HEK293 (cell line): ENCODE results near the gene R3HDM4.

Experiments
- EGR2 ChIP-seq: fragments of 450-650 bp; formaldehyde crosslinking; IDR thresholded peaks from 2 replicates; pipeline ENCODE4 v1.5.1; 2016; ENCODE audit warnings: low read depth, missing biosample characterization, missing genetic modification characterization
- GFI1B ChIP-seq: fragments of 450-650 bp; formaldehyde crosslinking; IDR thresholded peaks from 2 replicates; pipeline ENCODE4 v1.5.1; 2016; ENCODE audit warnings: missing biosample characterization, missing genetic modification characterization
- GLIS1 ChIP-seq: fragments of 450-650 bp; formaldehyde crosslinking; IDR thresholded peaks from 2 replicates; pipeline ENCODE4 v1.5.1; 2016; ENCODE audit warnings: missing biosample characterization, missing genetic modification characterization
- KLF1 ChIP-seq: fragments of 450-650 bp; formaldehyde crosslinking; IDR thresholded peaks from 2 replicates; pipeline ENCODE4 v1.5.1; 2016; ENCODE audit warnings: missing biosample characterization, missing genetic modification characterization
- MEIS1 ChIP-seq: sonication (generic); formaldehyde crosslinking; IDR thresholded peaks from 2 replicates; pipeline ENCODE4 v1.8.1; 2022; ENCODE audit warnings: missing genetic modification reagents, mild to moderate bottlenecking, borderline replicate concordance
- SCRT1 ChIP-seq: fragments of 450-650 bp; formaldehyde crosslinking; IDR thresholded peaks from 2 replicates; pipeline ENCODE4 v1.5.1; 2016; ENCODE audit warnings: missing biosample characterization, missing genetic modification characterization, borderline replicate concordance
- YY2 ChIP-seq: fragments of 450-650 bp; formaldehyde crosslinking; IDR thresholded peaks from 2 replicates; pipeline ENCODE4 v1.5.1; 2016; ENCODE audit warnings: missing biosample characterization, missing genetic modification characterization
- ZBTB20 ChIP-seq: fragments of 450-650 bp; formaldehyde crosslinking; IDR thresholded peaks from 2 replicates; pipeline ENCODE4 v1.5.1; 2016; ENCODE audit warnings: missing biosample characterization, missing genetic modification characterization
- ZFP41 ChIP-seq: fragments of 450-650 bp; formaldehyde crosslinking; IDR thresholded peaks from 2 replicates; pipeline ENCODE4 v1.5.1; 2016; ENCODE audit warnings: missing biosample characterization, missing genetic modification characterization, borderline replicate concordance
- ZNF138 ChIP-seq: fragments of 450-650 bp; formaldehyde crosslinking; IDR thresholded peaks from 2 replicates; pipeline ENCODE4 v1.5.1; 2016; ENCODE audit warnings: missing biosample characterization, missing genetic modification characterization, borderline replicate concordance
- ZNF146 ChIP-seq: fragments of 450-650 bp; formaldehyde crosslinking; IDR thresholded peaks from 2 replicates; pipeline ENCODE4 v1.5.1; 2016; ENCODE audit warnings: missing biosample characterization, missing genetic modification characterization
- ZNF169 ChIP-seq: fragments of 450-650 bp; formaldehyde crosslinking; IDR thresholded peaks from 2 replicates; pipeline ENCODE4 v1.5.1; 2016; ENCODE audit warnings: missing biosample characterization, missing genetic modification characterization
- ZNF175 ChIP-seq: fragments of 450-650 bp; formaldehyde crosslinking; IDR thresholded peaks from 2 replicates; pipeline ENCODE4 v1.5.1; 2016; ENCODE audit warnings: missing biosample characterization, missing genetic modification characterization
- ZNF184 ChIP-seq: fragments of 450-650 bp; IDR thresholded peaks from 2 replicates; pipeline ENCODE4 v1.5.1; 2018; ENCODE audit warnings: missing biosample characterization, mild to moderate bottlenecking, missing genetic modification characterization
- ZNF19 ChIP-seq: fragments of 450-650 bp; formaldehyde crosslinking; IDR thresholded peaks from 2 replicates; pipeline ENCODE4; 2016; ENCODE audit warnings: missing biosample characterization, missing genetic modification characterization, low read depth
- ZNF248 ChIP-seq: fragments of 450-650 bp; formaldehyde crosslinking; IDR thresholded peaks from 2 replicates; pipeline ENCODE4 v1.5.1; 2017; ENCODE audit warnings: missing biosample characterization, missing genetic modification characterization
- ZNF292 ChIP-seq: fragments of 450-650 bp; formaldehyde crosslinking; IDR thresholded peaks from 2 replicates; pipeline ENCODE4 v1.5.1; 2016; ENCODE audit warnings: low read depth, missing biosample characterization, missing genetic modification characterization, borderline replicate concordance
- ZNF311 ChIP-seq: fragments of 450-650 bp; formaldehyde crosslinking; IDR thresholded peaks from 2 replicates; pipeline ENCODE4 v1.5.1; 2017; ENCODE audit warnings: missing biosample characterization, missing genetic modification characterization, borderline replicate concordance
- ZNF473 ChIP-seq: fragments of 450-650 bp; formaldehyde crosslinking; IDR thresholded peaks from 2 replicates; pipeline ENCODE4 v1.5.1; 2017; ENCODE audit warnings: missing biosample characterization, missing genetic modification characterization
- ZNF514 ChIP-seq: fragments of 450-650 bp; formaldehyde crosslinking; IDR thresholded peaks from 2 replicates; pipeline ENCODE4 v1.5.1; 2016; ENCODE audit warnings: missing biosample characterization, missing genetic modification characterization
- ZNF558 ChIP-seq: fragments of 450-650 bp; formaldehyde crosslinking; IDR thresholded peaks from 2 replicates; pipeline ENCODE4 v1.5.1; 2016; ENCODE audit warnings: missing biosample characterization, missing genetic modification characterization
- ZNF624 ChIP-seq: fragments of 450-650 bp; formaldehyde crosslinking; IDR thresholded peaks from 2 replicates; pipeline ENCODE4 v1.5.1; 2017; ENCODE audit warnings: missing biosample characterization, missing genetic modification characterization
- ZNF660 ChIP-seq: fragments of 450-650 bp; IDR thresholded peaks from 2 replicates; pipeline ENCODE4 v1.5.1; 2018; ENCODE audit warnings: missing biosample characterization, mild to moderate bottlenecking, missing genetic modification characterization
- ZNF843 ChIP-seq: fragments of 450-650 bp; formaldehyde crosslinking; IDR thresholded peaks from 2 replicates; pipeline ENCODE4 v1.5.1; 2016; ENCODE audit warnings: missing biosample characterization, missing genetic modification characterization
- ZXDB ChIP-seq: fragments of 450-650 bp; formaldehyde crosslinking; IDR thresholded peaks from 2 replicates; pipeline ENCODE4 v1.5.1; 2016; ENCODE audit warnings: missing biosample characterization, missing genetic modification characterization
- TF ChIP-seq, protein P1 (sequence below): fragments of 450-650 bp; IDR thresholded peaks from 2 replicates; pipeline ENCODE4 v1.5.1; 2018; ENCODE audit warnings: missing biosample characterization, mild to moderate bottlenecking, missing genetic modification characterization
- TF ChIP-seq, protein P2 (sequence below): IDR thresholded peaks from 2 replicates; pipeline ENCODE4 v1.6.1; 2011; ENCODE audit warnings: mild to moderate bottlenecking, low read depth, low read length, borderline replicate concordance
- TF ChIP-seq, protein P3 (sequence below): fragments of 450-650 bp; formaldehyde crosslinking; IDR thresholded peaks from 2 replicates; pipeline ENCODE4 v1.5.1; 2016; ENCODE audit warnings: missing biosample characterization, missing genetic modification characterization
- TF ChIP-seq, protein P4 (sequence below): fragments of 450-650 bp; formaldehyde crosslinking; IDR thresholded peaks from 2 replicates; pipeline ENCODE4 v1.5.1; 2017; ENCODE audit warnings: missing biosample characterization, missing genetic modification characterization
- TF ChIP-seq, protein P5 (sequence below): fragments of 450-650 bp; formaldehyde crosslinking; IDR thresholded peaks from 2 replicates; pipeline ENCODE4 v1.5.1; 2016; ENCODE audit warnings: missing biosample characterization, missing genetic modification characterization, low read depth
- TF ChIP-seq, protein P6 (sequence below): fragments of 450-650 bp; formaldehyde crosslinking; IDR thresholded peaks from 2 replicates; pipeline ENCODE4 v1.5.1; 2016; ENCODE audit warnings: missing biosample characterization, missing genetic modification characterization, borderline replicate concordance

The R3HDM4 gene

DNA sequence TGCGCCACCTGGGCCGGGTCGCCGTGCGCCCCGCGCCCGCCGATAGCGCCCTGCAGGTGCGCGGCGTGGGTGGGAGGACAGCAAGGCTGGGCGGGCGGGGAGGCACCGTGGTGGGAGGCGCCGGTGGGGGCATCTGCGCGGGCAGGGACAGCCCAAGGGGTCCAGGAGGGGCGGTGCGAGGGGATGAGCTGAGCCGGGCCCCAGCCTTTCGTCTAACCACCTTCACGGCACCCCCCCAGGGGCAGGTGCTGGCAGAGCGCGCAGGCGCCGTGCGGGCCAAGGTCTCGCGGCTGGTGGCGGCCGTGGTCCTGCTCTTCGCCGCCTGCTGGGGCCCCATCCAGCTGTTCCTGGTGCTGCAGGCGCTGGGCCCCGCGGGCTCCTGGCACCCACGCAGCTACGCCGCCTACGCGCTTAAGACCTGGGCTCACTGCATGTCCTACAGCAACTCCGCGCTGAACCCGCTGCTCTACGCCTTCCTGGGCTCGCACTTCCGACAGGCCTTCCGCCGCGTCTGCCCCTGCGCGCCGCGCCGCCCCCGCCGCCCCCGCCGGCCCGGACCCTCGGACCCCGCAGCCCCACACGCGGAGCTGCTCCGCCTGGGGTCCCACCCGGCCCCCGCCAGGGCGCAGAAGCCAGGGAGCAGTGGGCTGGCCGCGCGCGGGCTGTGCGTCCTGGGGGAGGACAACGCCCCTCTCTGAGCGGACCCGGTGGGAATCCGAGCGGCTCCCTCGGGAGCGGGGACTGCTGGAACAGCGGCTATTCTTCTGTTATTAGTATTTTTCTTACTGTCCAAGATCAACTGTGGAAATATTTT lies 7.2 kb upstream of the R3HDM4 start (continued):
- TF ChIP-seq, protein P1, sequence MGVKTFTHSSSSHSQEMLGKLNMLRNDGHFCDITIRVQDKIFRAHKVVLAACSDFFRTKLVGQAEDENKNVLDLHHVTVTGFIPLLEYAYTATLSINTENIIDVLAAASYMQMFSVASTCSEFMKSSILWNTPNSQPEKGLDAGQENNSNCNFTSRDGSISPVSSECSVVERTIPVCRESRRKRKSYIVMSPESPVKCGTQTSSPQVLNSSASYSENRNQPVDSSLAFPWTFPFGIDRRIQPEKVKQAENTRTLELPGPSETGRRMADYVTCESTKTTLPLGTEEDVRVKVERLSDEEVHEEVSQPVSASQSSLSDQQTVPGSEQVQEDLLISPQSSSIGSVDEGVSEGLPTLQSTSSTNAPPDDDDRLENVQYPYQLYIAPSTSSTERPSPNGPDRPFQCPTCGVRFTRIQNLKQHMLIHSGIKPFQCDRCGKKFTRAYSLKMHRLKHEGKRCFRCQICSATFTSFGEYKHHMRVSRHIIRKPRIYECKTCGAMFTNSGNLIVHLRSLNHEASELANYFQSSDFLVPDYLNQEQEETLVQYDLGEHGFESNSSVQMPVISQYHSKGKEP: no peak
- TF ChIP-seq, protein P2, sequence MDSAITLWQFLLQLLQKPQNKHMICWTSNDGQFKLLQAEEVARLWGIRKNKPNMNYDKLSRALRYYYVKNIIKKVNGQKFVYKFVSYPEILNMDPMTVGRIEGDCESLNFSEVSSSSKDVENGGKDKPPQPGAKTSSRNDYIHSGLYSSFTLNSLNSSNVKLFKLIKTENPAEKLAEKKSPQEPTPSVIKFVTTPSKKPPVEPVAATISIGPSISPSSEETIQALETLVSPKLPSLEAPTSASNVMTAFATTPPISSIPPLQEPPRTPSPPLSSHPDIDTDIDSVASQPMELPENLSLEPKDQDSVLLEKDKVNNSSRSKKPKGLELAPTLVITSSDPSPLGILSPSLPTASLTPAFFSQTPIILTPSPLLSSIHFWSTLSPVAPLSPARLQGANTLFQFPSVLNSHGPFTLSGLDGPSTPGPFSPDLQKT: no peak
- TF ChIP-seq ZNF292 (no peak), ZXDB (peak; percentile 44; the same call in 1 of the 2 replicates), ZNF146 (tag by site-specific recombination) (no peak), SCRT1 (tag by site-specific recombination) (no peak), ZNF514 (no peak), MEIS1 (CRISPR knock-in tag) (no peak), ZNF311 (tag by site-specific recombination) (no peak), GFI1B (tag by site-specific recombination) (no peak), ZNF248 (tag by site-specific recombination) (no peak), ZNF624 (tag by site-specific recombination) (no peak), EGR2 (tag by site-specific recombination) (peak; percentile 76), ZBTB20 (tag by site-specific recombination) (no peak; the same call in 1 of the 2 replicates), ZNF660 (tag by site-specific recombination) (no peak), ZNF19 (tag by site-specific recombination) (no peak), ZNF175 (tag by site-specific recombination) (no peak), YY2 (no peak), ZNF558 (tag by site-specific recombination) (no peak), KLF1 (tag by site-specific recombination) (no peak), ZNF473 (tag by site-specific recombination) (no peak), ZFP41 (no peak), ZNF184 (tag by site-specific recombination) (no peak), ZNF138 (tag by site-specific recombination) (no peak), ZNF169 (tag by site-specific recombination) (no peak), GLIS1 (tag by site-specific recombination) (peak; percentile 91), ZNF843 (tag by site-specific recombination) (no peak)
- TF ChIP-seq, protein P3, sequence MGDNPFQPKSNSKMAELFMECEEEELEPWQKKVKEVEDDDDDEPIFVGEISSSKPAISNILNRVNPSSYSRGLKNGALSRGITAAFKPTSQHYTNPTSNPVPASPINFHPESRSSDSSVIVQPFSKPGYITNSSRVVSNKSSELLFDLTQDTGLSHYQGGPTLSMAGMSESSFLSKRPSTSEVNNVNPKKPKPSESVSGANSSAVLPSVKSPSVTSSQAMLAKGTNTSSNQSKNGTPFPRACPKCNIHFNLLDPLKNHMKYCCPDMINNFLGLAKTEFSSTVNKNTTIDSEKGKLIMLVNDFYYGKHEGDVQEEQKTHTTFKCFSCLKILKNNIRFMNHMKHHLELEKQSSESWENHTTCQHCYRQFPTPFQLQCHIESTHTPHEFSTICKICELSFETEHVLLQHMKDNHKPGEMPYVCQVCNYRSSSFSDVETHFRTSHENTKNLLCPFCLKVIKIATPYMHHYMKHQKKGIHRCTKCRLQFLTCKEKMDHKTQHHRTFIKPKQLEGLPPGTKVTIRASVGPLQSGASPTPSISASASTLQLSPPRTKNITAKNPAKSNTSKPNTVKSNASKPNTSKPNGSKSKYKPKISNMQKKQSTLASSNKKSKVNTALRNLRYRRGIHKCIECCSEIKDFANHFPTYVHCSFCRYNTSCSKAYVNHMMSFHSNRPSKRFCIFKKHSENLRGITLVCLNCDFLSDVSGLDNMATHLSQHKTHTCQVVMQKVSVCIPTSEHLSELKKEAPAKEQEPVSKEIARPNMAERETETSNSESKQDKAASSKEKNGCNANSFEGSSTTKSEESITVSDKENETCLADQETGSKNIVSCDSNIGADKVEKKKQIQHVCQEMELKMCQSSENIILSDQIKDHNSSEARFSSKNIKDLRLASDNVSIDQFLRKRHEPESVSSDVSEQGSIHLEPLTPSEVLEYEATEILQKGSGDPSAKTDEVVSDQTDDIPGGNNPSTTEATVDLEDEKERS (tag by site-specific recombination): no peak
- TF ChIP-seq, protein P4, sequence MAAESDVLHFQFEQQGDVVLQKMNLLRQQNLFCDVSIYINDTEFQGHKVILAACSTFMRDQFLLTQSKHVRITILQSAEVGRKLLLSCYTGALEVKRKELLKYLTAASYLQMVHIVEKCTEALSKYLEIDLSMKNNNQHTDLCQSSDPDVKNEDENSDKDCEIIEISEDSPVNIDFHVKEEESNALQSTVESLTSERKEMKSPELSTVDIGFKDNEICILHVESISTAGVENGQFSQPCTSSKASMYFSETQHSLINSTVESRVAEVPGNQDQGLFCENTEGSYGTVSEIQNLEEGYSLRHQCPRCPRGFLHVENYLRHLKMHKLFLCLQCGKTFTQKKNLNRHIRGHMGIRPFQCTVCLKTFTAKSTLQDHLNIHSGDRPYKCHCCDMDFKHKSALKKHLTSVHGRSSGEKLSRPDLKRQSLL (tag by site-specific recombination): no peak
- TF ChIP-seq, protein P5, sequence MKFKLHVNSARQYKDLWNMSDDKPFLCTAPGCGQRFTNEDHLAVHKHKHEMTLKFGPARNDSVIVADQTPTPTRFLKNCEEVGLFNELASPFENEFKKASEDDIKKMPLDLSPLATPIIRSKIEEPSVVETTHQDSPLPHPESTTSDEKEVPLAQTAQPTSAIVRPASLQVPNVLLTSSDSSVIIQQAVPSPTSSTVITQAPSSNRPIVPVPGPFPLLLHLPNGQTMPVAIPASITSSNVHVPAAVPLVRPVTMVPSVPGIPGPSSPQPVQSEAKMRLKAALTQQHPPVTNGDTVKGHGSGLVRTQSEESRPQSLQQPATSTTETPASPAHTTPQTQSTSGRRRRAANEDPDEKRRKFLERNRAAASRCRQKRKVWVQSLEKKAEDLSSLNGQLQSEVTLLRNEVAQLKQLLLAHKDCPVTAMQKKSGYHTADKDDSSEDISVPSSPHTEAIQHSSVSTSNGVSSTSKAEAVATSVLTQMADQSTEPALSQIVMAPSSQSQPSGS (tag by site-specific recombination): no peak
- TF ChIP-seq, protein P6, sequence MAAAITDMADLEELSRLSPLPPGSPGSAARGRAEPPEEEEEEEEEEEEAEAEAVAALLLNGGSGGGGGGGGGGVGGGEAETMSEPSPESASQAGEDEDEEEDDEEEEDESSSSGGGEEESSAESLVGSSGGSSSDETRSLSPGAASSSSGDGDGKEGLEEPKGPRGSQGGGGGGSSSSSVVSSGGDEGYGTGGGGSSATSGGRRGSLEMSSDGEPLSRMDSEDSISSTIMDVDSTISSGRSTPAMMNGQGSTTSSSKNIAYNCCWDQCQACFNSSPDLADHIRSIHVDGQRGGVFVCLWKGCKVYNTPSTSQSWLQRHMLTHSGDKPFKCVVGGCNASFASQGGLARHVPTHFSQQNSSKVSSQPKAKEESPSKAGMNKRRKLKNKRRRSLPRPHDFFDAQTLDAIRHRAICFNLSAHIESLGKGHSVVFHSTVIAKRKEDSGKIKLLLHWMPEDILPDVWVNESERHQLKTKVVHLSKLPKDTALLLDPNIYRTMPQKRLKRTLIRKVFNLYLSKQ (tag by site-specific recombination): no peak
